ENCODE results near the gene FAM156B. TPM values are rescaled to one million over a fixed set of nuclear protein-coding genes. Genes with fewer than 3 reads are reported as not detected.
"Not testable (repeated sequence)": the region's sequence is repeated elsewhere in the genome, so short reads cannot be mapped to it uniquely, and the experiment has no call there.

Gene FAM156B
- total RNA-seq, 1 donor from 2014 or later, result 6.8 TPM

DNA sequence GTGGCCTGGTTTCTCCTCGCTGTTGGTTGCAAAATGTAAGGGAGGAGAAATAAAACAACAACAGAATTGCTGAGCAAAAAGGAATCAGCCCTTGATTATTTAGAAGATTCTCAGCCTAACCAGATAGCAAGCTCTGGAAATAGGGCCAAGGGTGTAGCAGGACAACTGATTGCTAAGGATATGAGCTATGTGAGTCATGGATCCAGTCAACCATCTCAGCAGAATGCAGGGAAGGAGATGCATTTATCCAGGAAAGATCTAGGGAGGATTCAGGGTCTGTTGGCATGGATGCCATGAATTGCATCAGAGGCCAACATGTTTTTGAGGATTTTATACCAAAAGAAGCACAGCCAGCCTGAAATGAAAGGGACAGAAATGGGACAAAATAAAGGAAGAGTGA, 27.1 kb upstream of the FAM156B start:
- no peak overlapping the region for H3K4me3 ChIP-seq (ENCODE audit: low read depth, low read length)
- TF ChIP-seq, protein P1, sequence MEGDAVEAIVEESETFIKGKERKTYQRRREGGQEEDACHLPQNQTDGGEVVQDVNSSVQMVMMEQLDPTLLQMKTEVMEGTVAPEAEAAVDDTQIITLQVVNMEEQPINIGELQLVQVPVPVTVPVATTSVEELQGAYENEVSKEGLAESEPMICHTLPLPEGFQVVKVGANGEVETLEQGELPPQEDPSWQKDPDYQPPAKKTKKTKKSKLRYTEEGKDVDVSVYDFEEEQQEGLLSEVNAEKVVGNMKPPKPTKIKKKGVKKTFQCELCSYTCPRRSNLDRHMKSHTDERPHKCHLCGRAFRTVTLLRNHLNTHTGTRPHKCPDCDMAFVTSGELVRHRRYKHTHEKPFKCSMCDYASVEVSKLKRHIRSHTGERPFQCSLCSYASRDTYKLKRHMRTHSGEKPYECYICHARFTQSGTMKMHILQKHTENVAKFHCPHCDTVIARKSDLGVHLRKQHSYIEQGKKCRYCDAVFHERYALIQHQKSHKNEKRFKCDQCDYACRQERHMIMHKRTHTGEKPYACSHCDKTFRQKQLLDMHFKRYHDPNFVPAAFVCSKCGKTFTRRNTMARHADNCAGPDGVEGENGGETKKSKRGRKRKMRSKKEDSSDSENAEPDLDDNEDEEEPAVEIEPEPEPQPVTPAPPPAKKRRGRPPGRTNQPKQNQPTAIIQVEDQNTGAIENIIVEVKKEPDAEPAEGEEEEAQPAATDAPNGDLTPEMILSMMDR (IDR thresholded peaks at IDR 0.05; ENCODE audit: insufficient read depth, low read length, severe bottlenecking), result no peak
- FAIRE-seq (no peak), DNase-seq (ENCODE audit: low read depth) (no peak)
- no peaks in the 10 kb centered on the region for H3K36me3 ChIP-seq (ENCODE audit: control insufficient read depth, insufficient read depth, low read length)
- no peaks in the 10 kb centered on the region for H3K27me3 ChIP-seq (ENCODE audit: control insufficient read depth, insufficient read depth, low read length)

DNA sequence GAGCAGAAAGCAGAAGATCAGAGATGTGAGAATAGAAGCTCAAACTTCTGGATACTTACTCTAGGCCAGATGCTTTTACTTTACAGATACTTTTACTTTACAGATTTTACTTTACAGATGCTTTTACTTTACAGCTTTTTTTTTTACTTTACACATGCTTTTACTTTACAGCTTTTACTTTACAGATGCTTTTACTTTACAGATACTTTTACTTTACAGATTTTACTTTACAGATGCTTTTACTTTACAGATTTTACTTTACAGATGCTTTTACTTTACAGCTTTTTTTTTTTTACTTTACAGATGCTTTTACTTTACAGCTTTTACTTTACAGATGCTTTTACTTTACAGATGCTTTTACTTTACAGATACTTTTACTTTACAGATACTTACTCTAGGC, 23.3 kb upstream of the FAM156B start:
- not testable (repeated sequence) for DNase-seq (ENCODE audit: low read depth); FAIRE-seq; H3K36me3 ChIP-seq (ENCODE audit: control insufficient read depth, insufficient read depth, low read length); H3K4me3 ChIP-seq (ENCODE audit: low read depth, low read length); H3K27me3 ChIP-seq (ENCODE audit: control insufficient read depth, insufficient read depth, low read length)

DNA sequence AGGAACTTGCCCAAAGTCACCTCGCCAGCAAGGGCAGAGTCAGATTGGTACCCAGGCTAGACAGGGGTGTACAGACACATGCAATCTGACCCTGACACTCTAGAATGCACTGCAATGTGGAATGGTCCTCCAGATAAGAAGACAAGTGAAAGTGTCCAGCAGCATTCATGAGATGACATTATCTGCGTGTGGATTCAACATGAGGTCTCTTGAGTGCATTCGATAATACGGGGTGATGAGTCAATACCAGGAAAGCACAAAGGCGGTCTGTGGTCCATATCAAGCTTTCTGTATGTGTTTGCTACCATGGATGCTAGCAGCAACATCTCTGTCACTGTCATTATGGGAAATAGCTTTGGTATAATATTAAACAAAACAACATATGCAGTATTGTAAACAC, 22.5 kb upstream of the FAM156B start:
- FAIRE-seq (no peak), DNase-seq (ENCODE audit: low read depth) (no peak)

DNA sequence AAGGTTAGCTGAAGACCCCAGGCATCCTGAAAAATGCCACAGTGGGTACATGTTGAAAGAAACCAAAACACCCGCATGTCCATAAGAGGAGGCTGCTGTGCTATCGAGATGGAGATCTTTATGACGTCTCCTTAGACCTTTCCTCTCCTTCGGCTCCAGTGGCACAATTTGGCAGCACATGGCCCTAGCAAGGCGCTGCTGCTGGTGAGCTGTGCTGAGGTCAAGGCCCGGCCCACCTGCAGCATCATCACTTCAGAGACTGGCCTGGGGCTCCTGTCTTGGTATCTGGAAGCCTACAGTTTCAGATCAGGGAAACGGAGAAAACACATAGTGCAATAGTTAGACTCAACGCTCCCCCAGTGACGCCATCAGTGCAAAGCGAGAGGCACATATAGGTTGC, 21.7 kb upstream of the FAM156B start:
- not testable (repeated sequence) for H3K36me3 ChIP-seq (ENCODE audit: control insufficient read depth, insufficient read depth, low read length); DNase-seq (ENCODE audit: low read depth); H3K4me3 ChIP-seq (ENCODE audit: low read depth, low read length); H3K27me3 ChIP-seq (ENCODE audit: control insufficient read depth, insufficient read depth, low read length)
- peak; percentile 82 for FAIRE-seq

More for the DNA sequence above, 22.5 kb upstream of the FAM156B start:
- Histone ChIP-seq H3K27me3 (ENCODE audit: control insufficient read depth, insufficient read depth, low read length) (no peaks in the 10 kb centered on the region), H3K4me3 (ENCODE audit: low read depth, low read length) (no peak overlapping the region), H3K36me3 (ENCODE audit: control insufficient read depth, insufficient read depth, low read length) (no peaks in the 10 kb centered on the region)
- TF ChIP-seq, protein P1 (IDR thresholded peaks at IDR 0.05; ENCODE audit: insufficient read depth, low read length, severe bottlenecking), result no peak

DNA sequence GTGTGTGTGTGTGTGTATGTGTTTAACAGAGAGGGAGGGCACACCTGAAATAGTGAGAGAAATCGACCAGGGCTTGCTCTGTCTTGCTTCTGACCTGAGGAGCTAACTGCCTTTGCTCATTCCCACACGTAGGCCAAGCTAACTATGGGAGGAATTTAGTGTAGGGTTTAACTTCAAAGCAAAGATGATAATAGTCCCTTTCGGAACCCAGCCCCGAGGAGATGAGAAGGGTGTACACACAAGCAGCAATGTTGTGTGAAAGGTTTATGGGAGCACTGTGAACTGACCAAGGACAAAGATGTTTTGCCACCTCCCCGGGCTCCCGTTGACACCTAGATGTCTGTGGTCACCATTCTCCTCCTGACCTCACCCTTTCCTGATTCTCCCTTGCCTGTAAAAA, 20.7 kb upstream of the FAM156B start:
- not testable (repeated sequence) for H3K36me3 ChIP-seq (ENCODE audit: control insufficient read depth, insufficient read depth, low read length); FAIRE-seq; H3K4me3 ChIP-seq (ENCODE audit: low read depth, low read length); DNase-seq (ENCODE audit: low read depth); H3K27me3 ChIP-seq (ENCODE audit: control insufficient read depth, insufficient read depth, low read length)

DNA sequence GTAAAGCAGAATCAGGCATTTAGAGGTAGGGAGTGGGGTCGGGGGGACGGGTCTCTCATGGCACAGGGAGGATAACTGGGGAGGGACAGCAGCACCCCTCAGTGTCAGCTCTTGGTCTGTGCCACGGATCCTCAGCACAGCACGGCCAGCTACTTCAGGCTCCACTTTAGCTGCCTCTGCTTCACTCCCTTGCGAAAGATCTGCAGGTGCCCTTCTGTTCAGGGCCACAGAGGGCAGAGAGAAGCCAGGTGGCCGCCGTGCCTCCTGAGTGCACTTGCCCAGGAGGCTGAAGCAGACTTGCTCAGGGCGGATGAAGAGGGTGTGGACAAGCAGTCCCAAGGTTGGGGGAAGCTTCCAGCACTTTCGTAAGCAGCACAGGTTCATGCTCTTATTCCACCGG, 9.7 kb upstream of the FAM156B start:
- peak; percentile 23 for FAIRE-seq
- H3K27me3 ChIP-seq (ENCODE audit: control insufficient read depth, insufficient read depth, low read length); DNase-seq (ENCODE audit: low read depth): not testable (repeated sequence)

DNA sequence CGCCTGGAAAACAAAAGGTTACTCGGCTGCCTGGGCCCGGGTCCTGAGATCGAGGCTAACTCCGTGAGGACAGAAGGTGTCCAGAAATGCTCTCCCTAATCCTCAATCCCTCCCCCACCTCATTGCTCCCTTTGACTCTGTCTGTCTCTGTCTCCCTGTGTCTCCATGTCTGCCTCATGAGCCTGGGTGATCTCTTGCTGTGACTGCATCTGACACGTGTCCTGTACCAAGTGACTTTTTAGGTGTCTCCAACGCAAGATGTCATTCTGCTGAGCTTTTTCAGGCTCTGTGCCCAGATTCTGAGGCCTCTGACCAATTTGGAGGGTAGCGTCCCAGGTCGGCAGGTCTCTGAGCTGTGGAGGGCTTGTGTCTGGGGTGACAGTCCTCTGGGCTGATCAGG, 9.0 kb upstream of the FAM156B start:
- not testable (repeated sequence) for DNase-seq (ENCODE audit: low read depth); H3K36me3 ChIP-seq (ENCODE audit: control insufficient read depth, insufficient read depth, low read length); H3K4me3 ChIP-seq (ENCODE audit: low read depth, low read length); FAIRE-seq; H3K27me3 ChIP-seq (ENCODE audit: control insufficient read depth, insufficient read depth, low read length)

More for the DNA sequence above, 9.7 kb upstream of the FAM156B start:
- H3K36me3 ChIP-seq (ENCODE audit: control insufficient read depth, insufficient read depth, low read length); H3K4me3 ChIP-seq (ENCODE audit: low read depth, low read length): not testable (repeated sequence)

DNA sequence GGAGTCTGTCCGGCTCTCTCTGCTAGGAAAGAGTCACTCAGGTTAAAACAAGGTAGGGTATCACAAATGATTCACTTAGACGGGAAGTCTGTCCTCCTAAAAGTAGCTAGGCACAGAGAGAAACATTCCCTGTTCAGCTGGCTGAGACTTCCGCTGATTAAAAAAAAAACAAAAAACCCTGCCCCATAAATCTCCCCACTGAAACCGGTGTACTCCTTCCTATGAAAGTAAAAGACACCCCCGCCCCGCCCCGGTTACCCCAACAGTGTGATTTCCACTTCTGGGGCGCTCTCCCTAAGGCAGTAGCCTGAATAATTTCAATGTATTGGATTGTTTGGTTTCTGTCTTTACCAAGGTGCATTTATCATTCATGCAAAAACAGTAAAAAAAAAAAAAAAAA, 692 bp upstream of the FAM156B start:
- FAIRE-seq; H3K4me3 ChIP-seq (ENCODE audit: low read depth, low read length); H3K27me3 ChIP-seq (ENCODE audit: control insufficient read depth, insufficient read depth, low read length); DNase-seq (ENCODE audit: low read depth); H3K36me3 ChIP-seq (ENCODE audit: control insufficient read depth, insufficient read depth, low read length): not testable (repeated sequence)

DNA sequence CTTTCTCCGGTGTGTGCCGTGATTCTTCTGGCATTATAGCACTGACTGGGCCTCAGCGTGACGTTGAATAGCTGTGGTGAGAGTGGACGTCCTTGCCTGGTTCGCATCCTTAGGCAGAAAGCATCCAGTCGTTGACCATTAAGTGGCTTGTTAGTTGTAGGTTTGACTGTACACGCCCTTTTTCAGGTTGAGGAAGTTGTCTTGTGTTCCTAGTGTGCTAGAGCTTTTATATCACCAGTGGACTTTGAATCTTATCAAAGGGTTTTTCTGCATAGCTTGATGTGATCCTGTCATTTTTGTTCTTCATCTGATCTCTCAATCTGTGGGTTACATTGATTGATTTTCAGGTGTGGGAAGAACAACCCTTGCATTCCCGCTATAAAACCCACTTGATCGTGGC, 8.4 kb downstream of the FAM156B start:
- not testable (repeated sequence) for H3K27me3 ChIP-seq (ENCODE audit: control insufficient read depth, insufficient read depth, low read length); FAIRE-seq; H3K4me3 ChIP-seq (ENCODE audit: low read depth, low read length); H3K36me3 ChIP-seq (ENCODE audit: control insufficient read depth, insufficient read depth, low read length); DNase-seq (ENCODE audit: low read depth)

DNA sequence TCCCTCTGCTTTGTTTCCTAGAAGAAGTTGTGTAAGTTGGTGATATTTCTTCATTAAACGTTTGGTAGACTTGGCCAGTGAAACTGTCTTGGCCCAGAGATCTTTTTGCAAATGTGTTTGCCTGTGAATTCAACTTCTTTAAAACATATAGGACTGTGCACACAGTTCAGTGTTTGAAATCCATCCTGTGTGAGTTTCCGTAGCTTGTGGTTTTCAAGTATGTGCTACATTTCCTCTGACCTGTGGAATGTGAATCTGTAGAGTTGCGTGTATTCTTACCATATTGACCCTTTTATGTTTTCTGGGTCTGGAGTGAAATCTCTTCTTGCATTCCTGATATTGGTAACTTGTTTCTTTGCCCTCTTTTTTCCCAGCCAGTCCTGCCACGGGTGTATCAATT, 8.9 kb downstream of the FAM156B start:
- not testable (repeated sequence) for H3K4me3 ChIP-seq (ENCODE audit: low read depth, low read length); DNase-seq (ENCODE audit: low read depth); FAIRE-seq; H3K36me3 ChIP-seq (ENCODE audit: control insufficient read depth, insufficient read depth, low read length); H3K27me3 ChIP-seq (ENCODE audit: control insufficient read depth, insufficient read depth, low read length)

DNA sequence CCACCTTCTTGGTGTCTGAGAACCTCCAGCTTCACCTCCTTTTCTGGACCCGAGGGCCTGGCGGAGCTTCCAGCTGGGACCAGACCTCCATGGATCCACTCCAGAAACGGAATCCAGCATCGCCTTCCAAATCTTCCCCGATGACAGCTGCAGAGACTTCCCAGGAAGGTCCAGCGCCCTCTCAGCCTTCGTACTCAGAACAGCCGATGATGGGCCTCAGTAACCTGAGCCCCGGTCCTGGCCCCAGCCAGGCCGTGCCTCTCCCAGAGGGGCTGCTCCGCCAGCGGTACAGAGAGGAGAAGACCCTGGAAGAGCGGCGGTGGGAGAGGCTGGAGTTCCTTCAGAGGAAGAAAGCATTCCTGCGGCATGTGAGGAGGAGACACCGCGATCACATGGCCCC, 10.0 kb downstream of the FAM156B start:
- H3K4me3 ChIP-seq (ENCODE audit: low read depth, low read length); H3K36me3 ChIP-seq (ENCODE audit: control insufficient read depth, insufficient read depth, low read length); H3K27me3 ChIP-seq (ENCODE audit: control insufficient read depth, insufficient read depth, low read length); DNase-seq (ENCODE audit: low read depth); FAIRE-seq: not testable (repeated sequence)

DNA sequence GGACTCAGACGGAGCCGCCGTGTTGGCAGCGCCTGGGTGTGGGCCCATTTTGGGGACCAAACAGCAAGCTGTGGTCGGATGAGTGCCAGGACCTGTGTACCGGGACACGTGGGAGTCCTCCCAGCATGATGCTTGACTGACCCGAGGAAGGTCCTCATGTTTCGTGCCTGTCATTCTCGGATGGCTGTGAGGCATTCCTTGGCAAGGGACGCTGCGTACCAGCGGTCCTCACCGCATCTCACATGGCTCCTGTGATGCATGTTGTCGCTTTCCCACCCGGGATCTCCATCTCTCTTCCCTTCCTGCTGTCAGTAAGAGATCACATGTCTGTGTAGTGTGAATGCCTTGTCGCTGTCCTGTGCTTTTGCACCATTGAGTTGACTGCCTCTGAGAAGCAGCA, 10.8 kb downstream of the FAM156B start:
- not testable (repeated sequence) for H3K27me3 ChIP-seq (ENCODE audit: control insufficient read depth, insufficient read depth, low read length); H3K36me3 ChIP-seq (ENCODE audit: control insufficient read depth, insufficient read depth, low read length); FAIRE-seq; DNase-seq (ENCODE audit: low read depth); H3K4me3 ChIP-seq (ENCODE audit: low read depth, low read length)

DNA sequence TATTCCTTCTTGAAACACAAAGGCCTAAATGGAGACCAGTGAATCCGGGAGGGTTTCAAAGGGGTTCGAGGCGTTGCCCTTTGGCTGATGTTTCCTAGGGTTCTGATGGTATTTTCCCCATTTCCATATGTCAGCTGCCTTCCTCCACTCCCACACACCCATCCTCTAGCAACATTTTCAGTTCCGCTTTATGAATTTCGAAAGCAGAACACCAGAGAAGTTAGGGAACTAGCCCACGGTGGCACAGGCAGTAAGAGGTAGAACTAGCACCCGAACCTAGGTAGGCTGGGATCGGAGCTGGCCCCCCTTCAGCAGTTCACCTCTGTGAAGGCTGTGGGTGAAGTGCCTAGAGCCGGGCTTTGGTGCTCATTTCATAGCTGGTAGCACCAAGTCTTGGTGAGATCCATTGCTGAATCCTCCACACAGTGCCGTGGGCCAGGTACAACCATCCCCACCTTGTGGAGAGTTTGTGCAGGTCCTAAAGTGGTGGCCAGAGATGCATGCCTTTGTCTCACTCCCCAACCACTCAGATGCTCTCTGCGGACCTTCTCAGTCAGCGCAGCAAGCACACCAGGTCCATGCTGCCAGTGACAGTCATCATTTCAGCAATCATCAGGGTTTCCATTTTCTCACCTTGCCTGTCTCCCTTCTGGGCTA, 12.3 kb downstream of the FAM156B start:
- H3K36me3 ChIP-seq (ENCODE audit: control insufficient read depth, insufficient read depth, low read length); H3K27me3 ChIP-seq (ENCODE audit: control insufficient read depth, insufficient read depth, low read length); H3K4me3 ChIP-seq (ENCODE audit: low read depth, low read length); DNase-seq (ENCODE audit: low read depth): not testable (repeated sequence)
- peak; percentile 86 for FAIRE-seq

Data from bronchial epithelial cell (primary cell).